Measurements from ENCODE around the gene SMCO4.
"Not testable (repeated sequence)": the region's sequence is repeated elsewhere in the genome, so short reads cannot be mapped to it uniquely, and the experiment has no call there.

Gene SMCO4

DNA sequence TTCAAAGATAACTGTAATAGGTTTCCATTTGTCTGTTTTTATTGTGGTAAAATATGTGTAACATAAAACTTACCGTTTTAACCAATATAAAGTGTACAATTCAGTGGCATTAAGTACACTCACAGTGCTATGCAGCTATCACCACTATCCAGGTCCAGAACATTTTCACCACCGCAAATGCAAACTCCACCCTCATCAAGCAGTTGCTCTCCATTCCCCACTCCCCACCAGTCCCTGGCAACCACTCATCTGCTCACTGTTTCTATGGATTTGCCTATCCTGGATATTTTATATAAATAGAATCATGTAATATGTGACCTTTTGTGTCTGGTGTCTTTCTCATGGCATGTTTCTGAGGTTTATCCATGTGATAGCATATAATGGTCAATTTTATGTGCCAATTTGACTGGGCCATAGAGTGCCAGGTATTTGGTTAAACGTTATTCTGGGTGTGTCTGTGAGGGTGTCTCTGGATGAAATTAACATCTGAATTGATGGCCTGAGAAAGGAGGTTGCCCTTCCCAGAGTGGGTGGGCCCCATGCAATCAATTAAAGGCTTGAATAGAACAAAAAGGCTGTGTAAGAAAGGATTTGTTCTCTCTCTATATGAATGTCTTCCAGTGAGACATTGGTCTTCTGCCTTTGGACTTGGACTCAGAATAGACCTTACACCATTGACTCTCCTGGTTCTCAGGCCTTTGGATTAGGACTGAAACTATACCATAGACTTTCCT, 17.2 kb upstream of the SMCO4 start:
- DNase-seq (ENCODE audit: low spot score): no peak

DNA sequence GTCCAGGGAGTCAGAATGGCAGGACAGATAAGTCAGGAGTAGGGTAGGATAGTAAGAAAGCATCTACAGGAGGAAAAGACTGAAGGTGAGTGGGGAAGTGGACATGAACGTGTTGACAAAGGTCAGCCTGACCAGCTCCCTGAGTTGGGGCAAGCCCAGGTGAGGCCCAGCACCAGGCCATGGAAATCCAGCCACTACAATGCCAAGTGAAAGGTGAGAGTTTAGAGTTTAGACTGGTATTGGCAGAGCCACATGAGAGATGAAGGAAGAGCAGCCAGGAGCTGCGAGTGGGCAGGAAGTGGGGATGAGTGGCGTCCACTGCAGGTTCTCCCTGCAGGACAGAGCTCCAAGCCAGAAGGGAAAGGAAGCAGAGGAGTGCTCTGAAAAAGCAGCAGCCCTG, 16.5 kb upstream of the SMCO4 start:
- no peak for DNase-seq (ENCODE audit: low spot score)

- no peak for DNase-seq (ENCODE audit: low spot score)
Observed at GRCh38 chr11:93552874-93553273, 9.7 kb upstream of the SMCO4 start.

- no peak for DNase-seq (ENCODE audit: low spot score)
Observed at GRCh38 chr11:93549976-93550375, 6.8 kb upstream of the SMCO4 start.

- DNase-seq (ENCODE audit: low spot score): no peak
Observed at GRCh38 chr11:93548679-93549319, 5.6 kb upstream of the SMCO4 start.

- DNase-seq (ENCODE audit: low spot score): no peak
Observed at GRCh38 chr11:93547773-93548172, 4.6 kb upstream of the SMCO4 start.

DNA sequence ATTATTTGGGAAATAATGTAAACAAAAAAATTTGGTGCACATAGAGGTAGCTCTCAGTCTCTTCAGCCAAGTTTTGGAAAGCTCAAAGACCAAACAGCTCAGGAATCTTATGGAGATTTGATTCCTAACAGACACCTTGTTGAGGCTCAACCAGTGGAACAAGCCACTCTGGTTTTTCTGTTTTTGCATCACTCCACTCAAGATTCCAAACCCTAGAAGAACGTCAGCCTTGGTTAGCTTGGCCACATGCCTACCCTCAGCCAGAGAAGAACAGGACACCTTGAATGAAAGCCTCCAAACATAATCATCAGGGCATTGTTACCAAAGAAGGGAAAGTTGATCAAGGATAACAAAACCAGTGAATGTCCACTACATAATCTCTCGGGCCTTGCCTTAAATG, 3.8 kb upstream of the SMCO4 start:
- no peak for DNase-seq (ENCODE audit: low spot score)

- DNase-seq (ENCODE audit: low spot score): no peak
Observed at GRCh38 chr11:93545566-93545965, 2.4 kb upstream of the SMCO4 start.

- no peak for DNase-seq (ENCODE audit: low spot score)
Observed at GRCh38 chr11:93542811-93543229, 371 bp downstream of the SMCO4 start.

GRCh38 chr11:93541884-93542810, 1.0 kb downstream of the SMCO4 start:
- no peak for DNase-seq (ENCODE audit: low spot score)

DNA sequence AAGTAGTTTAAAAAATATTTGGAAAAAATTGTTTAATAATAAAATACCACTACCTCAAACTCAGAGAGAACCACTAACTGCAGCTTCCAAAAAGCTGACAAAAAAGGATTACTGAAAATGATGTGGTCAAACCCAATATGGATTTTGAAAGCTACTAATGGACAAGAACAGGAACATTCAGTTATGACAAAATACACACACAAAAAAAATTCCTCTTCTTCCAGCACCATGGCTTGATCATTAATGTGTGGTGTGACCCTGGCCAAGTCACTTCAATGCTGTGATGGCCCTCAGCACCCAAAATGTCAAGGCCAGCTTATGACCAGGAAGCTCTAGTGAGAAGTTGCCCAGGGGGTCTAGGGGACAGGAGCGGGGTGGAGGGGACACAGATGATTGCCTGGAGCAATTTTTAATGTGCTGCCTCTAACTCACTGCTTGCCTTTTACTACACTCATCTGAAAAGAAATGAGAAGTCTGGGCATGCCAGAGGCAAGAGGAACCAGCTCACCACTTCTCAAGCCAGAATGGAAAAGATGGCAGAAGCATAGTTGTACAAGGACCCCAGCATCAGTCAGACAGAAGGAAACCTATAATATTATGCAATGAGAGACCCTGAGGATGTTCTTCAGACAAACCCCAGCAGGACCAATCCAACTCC, 2.2 kb downstream of the SMCO4 start:
- no peak for DNase-seq (ENCODE audit: low spot score)

DNA sequence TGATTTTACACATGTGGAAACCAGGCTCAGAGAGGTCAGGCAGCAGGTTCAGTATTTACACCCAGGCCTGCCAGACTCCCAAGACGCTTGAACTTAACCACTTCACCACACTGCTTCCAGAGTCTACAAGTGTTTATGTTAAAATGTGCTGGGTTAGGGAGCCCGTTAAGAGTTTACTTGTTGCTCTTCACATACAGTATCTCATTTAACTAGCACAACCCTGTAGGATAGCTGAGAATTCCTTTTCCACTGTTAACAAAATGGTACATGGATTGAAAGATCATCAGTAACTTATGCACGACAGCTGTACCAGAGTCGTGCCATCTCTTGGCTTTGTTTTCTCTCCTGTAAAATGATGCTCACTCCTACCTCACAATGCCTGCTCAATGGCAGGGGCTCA, 2.9 kb downstream of the SMCO4 start:
- DNase-seq (ENCODE audit: low spot score): no peak

DNA sequence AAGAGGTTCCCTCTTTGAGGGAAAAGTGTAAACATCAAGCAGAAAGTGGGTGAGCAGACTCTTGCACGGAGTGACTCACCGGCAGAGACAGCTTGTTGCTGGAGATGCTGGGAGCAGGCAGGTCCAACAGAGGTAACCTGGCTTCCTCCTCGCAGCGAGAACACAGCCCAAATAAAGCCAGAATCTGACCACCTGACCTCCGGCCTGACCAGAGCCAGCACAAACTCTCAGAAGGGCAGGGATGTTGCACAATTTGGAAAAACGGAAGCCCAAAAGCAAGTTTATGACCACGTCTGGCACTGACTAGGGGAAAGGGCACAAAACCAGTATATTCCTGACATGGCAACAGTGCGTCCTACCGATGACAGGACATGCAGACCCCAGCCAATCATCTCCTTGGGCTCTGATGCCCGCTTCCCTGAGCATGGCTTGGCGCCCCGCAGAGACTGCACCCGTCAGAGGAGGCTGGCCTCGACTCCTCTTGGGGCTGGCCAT, 5.4 kb downstream of the SMCO4 start:
- DNase-seq (ENCODE audit: low spot score): no peak

DNA sequence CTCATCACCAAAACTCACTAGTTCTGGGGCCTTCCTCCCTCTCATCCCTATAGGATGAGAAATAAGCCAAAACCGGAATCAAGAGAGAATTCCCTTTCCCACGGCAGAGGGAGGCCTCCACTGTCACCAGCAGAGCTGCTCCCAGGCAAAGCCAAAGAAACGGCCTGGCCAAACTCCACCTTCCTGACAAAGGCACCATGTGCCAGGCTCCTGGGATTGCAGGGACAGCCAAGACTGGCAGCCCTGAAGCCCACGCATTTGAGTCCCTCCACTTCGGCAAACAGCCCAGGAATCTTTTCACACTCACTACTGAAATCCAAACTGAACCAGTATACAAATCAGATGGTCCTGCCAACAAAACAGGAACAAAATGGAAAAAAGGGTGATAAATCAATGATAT, 6.1 kb downstream of the SMCO4 start:
- no peak for DNase-seq (ENCODE audit: low spot score)

DNA sequence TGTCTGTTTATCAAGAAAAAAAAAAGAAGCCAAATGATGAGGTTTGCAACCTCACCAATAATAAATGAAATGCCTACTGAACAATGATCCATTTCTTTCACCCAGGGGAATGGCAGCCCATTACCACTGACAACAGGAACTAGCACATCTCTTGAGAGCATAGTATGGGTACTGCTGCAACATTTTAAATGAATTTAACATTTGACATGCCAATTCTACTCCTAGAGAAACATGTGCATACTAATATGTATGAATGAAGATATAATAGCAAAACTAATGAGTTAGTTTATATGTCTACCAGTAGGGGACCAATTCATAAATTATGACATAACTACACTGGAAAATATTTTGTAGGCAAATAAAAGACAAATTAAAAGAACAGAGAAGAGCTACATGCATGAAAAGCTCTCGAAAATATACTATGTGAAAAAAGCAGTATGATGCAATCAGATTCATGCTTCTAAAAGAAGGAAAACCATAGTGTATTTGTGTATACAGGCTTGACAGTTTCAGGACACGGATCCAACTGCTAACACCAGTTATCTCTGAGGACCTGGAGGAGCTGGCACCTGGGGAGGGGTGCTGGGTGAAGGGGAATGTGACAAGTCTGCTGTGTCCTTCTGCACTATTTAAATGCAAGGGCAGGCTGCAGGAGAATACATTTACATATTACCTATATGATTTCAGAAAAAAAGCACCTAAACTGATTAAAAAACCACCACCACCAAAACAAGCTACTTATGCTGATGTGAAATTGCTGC, 6.9 kb downstream of the SMCO4 start:
- DNase-seq (ENCODE audit: low spot score): no peak

GRCh38 chr11:93535578-93535977, 7.6 kb downstream of the SMCO4 start:
- not testable (repeated sequence) for DNase-seq (ENCODE audit: low spot score)

- DNase-seq (ENCODE audit: low spot score): no peak
Observed at GRCh38 chr11:93532806-93533205, 10.4 kb downstream of the SMCO4 start.

DNA sequence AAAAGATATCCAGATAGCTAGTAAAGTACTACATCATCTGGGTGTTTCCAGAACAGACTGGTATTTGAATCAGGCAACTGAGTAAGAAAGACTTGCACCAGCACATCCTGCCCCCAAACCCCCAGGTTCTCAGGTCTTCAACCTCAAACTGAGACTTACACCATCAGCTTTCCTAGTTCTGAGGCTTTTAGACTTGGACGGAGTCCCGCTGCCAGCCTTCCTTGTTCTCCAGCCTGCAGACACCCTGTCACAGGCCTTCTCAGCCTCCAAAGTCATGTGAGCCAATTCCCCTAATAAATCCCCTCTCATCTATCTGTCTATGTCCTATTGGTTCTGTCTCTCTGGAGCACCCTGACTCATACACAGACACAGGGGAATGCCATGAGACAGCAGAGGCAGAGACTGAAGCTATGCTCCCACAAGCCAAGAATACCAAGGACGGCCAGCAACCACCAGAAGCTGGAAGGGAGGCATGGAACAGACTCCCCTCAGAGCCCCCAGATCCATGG, 10.9 kb downstream of the SMCO4 start:
- no peak for DNase-seq (ENCODE audit: low spot score)

DNA sequence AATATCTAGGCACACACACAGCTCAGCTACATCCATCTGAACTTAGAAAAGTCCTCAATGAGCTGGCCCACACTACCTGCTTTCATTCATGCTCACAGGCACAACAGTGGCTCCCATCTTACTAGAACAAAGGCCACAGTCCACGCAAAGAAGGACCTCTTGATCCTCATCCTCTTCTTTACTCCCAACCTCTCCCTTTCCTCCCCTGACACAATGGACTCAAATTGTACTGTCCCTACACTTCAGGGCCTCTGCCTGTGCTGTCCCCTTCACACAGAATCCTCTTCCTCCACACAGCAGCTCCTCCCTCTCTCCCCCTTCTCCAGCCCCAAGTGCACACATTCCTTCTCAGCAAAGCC, 12.7 kb downstream of the SMCO4 start:
- DNase-seq (ENCODE audit: low spot score): no peak

DNA sequence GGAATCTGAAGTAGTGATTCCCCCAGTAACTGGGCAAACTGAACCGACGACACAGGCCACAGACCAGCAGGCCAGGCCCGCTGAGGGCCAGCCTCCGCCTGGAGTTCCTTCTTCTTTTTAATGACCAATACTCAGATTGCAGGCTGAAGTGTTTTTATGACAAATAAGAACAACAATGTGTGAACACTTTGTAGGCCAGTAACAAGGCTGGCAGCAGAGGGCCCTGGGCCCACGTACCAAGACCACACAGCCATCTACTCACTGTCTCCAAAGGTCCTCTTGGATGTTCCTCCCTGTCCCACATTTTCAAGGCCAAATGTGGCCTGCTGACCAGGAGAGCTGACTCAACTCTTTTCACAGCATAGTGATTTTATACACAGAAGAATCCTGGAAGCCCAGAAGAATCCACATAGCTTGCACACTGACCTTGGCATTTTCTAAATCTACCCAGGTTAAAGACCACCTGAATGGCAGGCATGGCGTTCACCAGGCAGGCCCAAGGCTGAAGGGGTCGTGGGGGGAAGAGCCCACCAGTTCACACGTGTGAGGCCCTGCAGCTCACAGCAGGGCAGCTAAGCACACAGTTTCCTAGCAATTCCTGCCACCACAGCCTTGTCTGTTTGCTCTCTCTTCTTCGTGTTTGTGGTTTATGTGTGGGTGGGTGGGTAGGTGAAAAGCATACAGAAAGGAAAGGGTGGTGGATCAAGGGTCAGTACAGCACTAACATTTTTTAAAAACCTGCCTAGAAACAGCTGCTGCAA, 13.3 kb downstream of the SMCO4 start:
- DNase-seq (ENCODE audit: low spot score): no peak

Data from hematopoietic multipotent progenitor cell treated with erythropoietin and hydrocortisone succinate and interleukin-3 and kit ligand, for 17 days (in vitro differentiated cells).